Sigmoid colon (tissue), 7 donors: ENCODE results near the gene SLC5A4. TPM values are rescaled to one million over a fixed set of nuclear protein-coding genes. Genes with fewer than 3 reads are reported as not detected.
"Not testable (repeated sequence)": the region's sequence is repeated elsewhere in the genome, so short reads cannot be mapped to it uniquely, and the experiment has no call there.

ENCODE experiments used
- DNase-seq: peaks from one replicate; pipeline ENCODE4 v3.0.0-alpha.2; 2019
- H3K27ac ChIP-seq, 4 donors: fragments of 200-600 bp; sonication (generic); one replicate each; pipeline ENCODE4 v1.5.1; 2016 to 2019; ENCODE audit warnings: mild to moderate bottlenecking in 1 of 4
- H3K27me3 ChIP-seq, 3 donors: fragments of 200-600 bp; sonication (generic); one replicate each; pipeline ENCODE4 v1.5.1; 2019; ENCODE audit warnings: mild to moderate bottlenecking in 1 of 3
- H3K36me3 ChIP-seq, 4 donors: fragments of 200-600 bp; sonication (generic); one replicate each; pipeline ENCODE4 v1.5.1; 2016 to 2019
- H3K4me1 ChIP-seq, 4 donors: fragments of 200-600 bp; sonication (generic); one replicate each; pipeline ENCODE4 v1.5.1; 2017 to 2019
- H3K4me3 ChIP-seq, 4 donors: fragments of 200-600 bp; sonication (generic); one replicate each; pipeline ENCODE4 v1.5.1; 2017 to 2019; ENCODE audit warnings: mild to moderate bottlenecking in 2 of 4, moderate library complexity in 1 of 4
- H3K9me3 ChIP-seq, 4 donors: fragments of 200-600 bp in 3 of 4; sonication (generic) in 3 of 4; one replicate each; pipeline versions ENCODE4 v1.5.1 to v1.6.1; 2013 to 2019
- CTCF ChIP-seq, 4 experiments: fragments of 450-650 bp in 3 of 4; fragments of 200-600 bp in 1 of 4; IDR thresholded peaks; one replicate each; pipeline ENCODE4 v1.5.1; 2016 to 2019; ENCODE audit warnings: antibody characterized with exemption in 4 of 4, mild to moderate bottlenecking in 3 of 4, moderate library complexity in 2 of 4
- EP300 ChIP-seq, 4 donors: sonication (generic); formaldehyde crosslinking; IDR thresholded peaks; one replicate each; pipeline ENCODE4 v1.6.1; 2017; ENCODE audit warnings: antibody characterized with exemption in 4 of 4
- POLR2A ChIP-seq, 2 donors: fragments of 450-650 bp; IDR thresholded peaks; one replicate each; pipeline ENCODE4 v1.6.1; 2016; ENCODE audit warnings: antibody characterized with exemption in 2 of 2, mild to moderate bottlenecking in 2 of 2, moderate library complexity in 2 of 2
- POLR2AphosphoS5 ChIP-seq, 4 donors: sonication (generic); formaldehyde crosslinking; IDR thresholded peaks; one replicate each; pipeline ENCODE4 v1.6.1; 2017; ENCODE audit warnings: antibody characterized with exemption in 4 of 4
- WGBS, 2 donors: extraction: QIAGEN DNeasy Blood & Tissue Kit; methylation state at CpG; one replicate each; pipeline ENCODE4 v1.1.7; 2013; 5-methylcytosine and 5-hydroxymethylcytosine counted together
- intact Hi-C: fragments of 100-400 bp; cut with DNase I; formaldehyde crosslinking; loops from one replicate; pipeline ENCODE4 v1.15.1; 2023
- polyA plus RNA-seq, 3 donors: library from polyadenylated mRNA; stranded (reverse); fragments of 200-250 nt; gene quantifications; one replicate each; pipeline ENCODE4 v1.2.3, GENCODE V29; 2013
- total RNA-seq, 4 donors: library from RNA; depleted of rRNA; stranded (reverse); fragments of >200 nt; gene quantifications; one replicate each; pipeline ENCODE4 v1.1.0, GENCODE V29; 2016
- donor health status: healthy with polysubstance abuse.
- donor health status: Bipolar disorder and iron deficiency.
- donor health status: healthy.

SLC5A4 gene
- total and polyA plus RNA-seq, 7 donors, result 0.16 to 1.1 (median 0.36) TPM; not detected in 4

GRCh38 chr22:32193346-32193745, 61.8 kb downstream of the SLC5A4 start:
- 86 to 91% methylated on average over 9 of the region's 9 CpGs for WGBS, 2 donors
- DNase-seq, H3K36me3 ChIP-seq: not testable (repeated sequence)

GRCh38 chr22:32191021-32191420, 64.1 kb downstream of the SLC5A4 start:
- H3K4me1 ChIP-seq, H3K9me3 ChIP-seq, DNase-seq, intact Hi-C loops, H3K36me3 ChIP-seq, H3K27me3 ChIP-seq, H3K4me3 ChIP-seq, H3K27ac ChIP-seq: not testable (repeated sequence)
- 82 to 89% methylated on average over 15 of the region's 15 CpGs for WGBS, 2 donors

More at GRCh38 chr22:32193346-32193745, 61.8 kb downstream of the SLC5A4 start:
- H3K4me3 ChIP-seq, H3K27me3 ChIP-seq, H3K27ac ChIP-seq, intact Hi-C loops, H3K4me1 ChIP-seq, H3K9me3 ChIP-seq: not testable (repeated sequence)

GRCh38 chr22:32185821-32186220, 69.3 kb downstream of the SLC5A4 start:
- H3K4me3 ChIP-seq, result no peak overlapping the region
- no peak overlapping the region for H3K27ac ChIP-seq
- DNase-seq, result no peak
- H3K9me3 ChIP-seq, result no peaks in the 10 kb centered on the region
- 74 to 91% methylated on average over 3 of the region's 3 CpGs for WGBS, 2 donors
- H3K36me3 ChIP-seq, result no peaks in the 10 kb centered on the region
- intact Hi-C loops, result no loop called here
- H3K4me1 ChIP-seq, result no peaks in the 10 kb centered on the region
- TF ChIP-seq POLR2AphosphoS5 (IDR thresholded peaks at IDR 0.05), result no peak
- no peak for TF ChIP-seq EP300 (IDR thresholded peaks at IDR 0.05)
- TF ChIP-seq CTCF (IDR thresholded peaks at IDR 0.05), result no peak
- TF ChIP-seq POLR2A (IDR thresholded peaks at IDR 0.05), result no peak
- H3K27me3 ChIP-seq, result no peaks in the 10 kb centered on the region

GRCh38 chr22:32183625-32184024, 71.5 kb downstream of the SLC5A4 start:
- Histone ChIP-seq H3K4me1 (no peaks in the 10 kb centered on the region), H3K4me3 (no peak overlapping the region), H3K9me3 (no peaks in the 10 kb centered on the region), H3K36me3 (no peaks in the 10 kb centered on the region), H3K27ac (no peak overlapping the region), H3K27me3 (no peaks in the 10 kb centered on the region)
- WGBS, 2 donors, result 75 to 76% methylated on average over 3 of the region's 3 CpGs
- DNase-seq, result no peak
- TF ChIP-seq CTCF (IDR thresholded peaks at IDR 0.05) (no peak), EP300 (IDR thresholded peaks at IDR 0.05) (no peak)
- intact Hi-C loops, result no loop called here

GRCh38 chr22:32181043-32181442, 74.1 kb downstream of the SLC5A4 start:
- peaks cover 0 to 3% (median 0%) of the 10 kb centered on the region in 4 donors for H3K4me1 ChIP-seq
- H3K36me3 ChIP-seq, result no peaks in the 10 kb centered on the region
- H3K9me3 ChIP-seq, result no peaks in the 10 kb centered on the region
- TF ChIP-seq CTCF (IDR thresholded peaks at IDR 0.05), result no peak
- TF ChIP-seq POLR2A (IDR thresholded peaks at IDR 0.05), result no peak
- no peak for TF ChIP-seq POLR2AphosphoS5 (IDR thresholded peaks at IDR 0.05)
- no peak for TF ChIP-seq EP300 (IDR thresholded peaks at IDR 0.05)
- H3K27ac ChIP-seq, result no peak overlapping the region
- intact Hi-C loops, result no loop called here
- DNase-seq, result no peak
- H3K4me3 ChIP-seq, result no peak overlapping the region
- peaks cover 4 to 17% (median 5%) of the 10 kb centered on the region in 3 donors for H3K27me3 ChIP-seq
- 74 to 81% methylated on average over 6 of the region's 6 CpGs for WGBS, 2 donors

- WGBS, 2 donors, result 88 to 94% methylated on average over 8 of the region's 8 CpGs
- H3K4me3 ChIP-seq, result no peak overlapping the region
- no peaks in the 10 kb centered on the region for H3K36me3 ChIP-seq
- no peak for DNase-seq
- H3K27ac ChIP-seq, result no peak overlapping the region
- peaks cover 10 to 39% (median 19%) of the 10 kb centered on the region in 3 donors for H3K27me3 ChIP-seq
- TF ChIP-seq EP300 (IDR thresholded peaks at IDR 0.05), result no peak
- TF ChIP-seq POLR2A (IDR thresholded peaks at IDR 0.05), result no peak
- no peak for TF ChIP-seq CTCF (IDR thresholded peaks at IDR 0.05)
- no peak for TF ChIP-seq POLR2AphosphoS5 (IDR thresholded peaks at IDR 0.05)
- intact Hi-C loops, result no loop called here
- H3K4me1 ChIP-seq, result peaks cover 0 to 5% (median 0%) of the 10 kb centered on the region in 4 donors
- H3K9me3 ChIP-seq, result no peaks in the 10 kb centered on the region
Observed at GRCh38 chr22:32177221-32177765, 77.9 kb downstream of the SLC5A4 start.
